WTC11 (cell line): ENCODE measurements around the gene FAM124A. TPM values are rescaled to one million over a fixed set of nuclear protein-coding genes. Genes with fewer than 3 reads are reported as not detected.

Experiments
- ATAC-seq: fragments of 200-7000 bp; cut with Tn5 transposase; 2 replicates; pipeline ENCODE4 v1.10.0; 2021; ENCODE audit warnings: mild to moderate bottlenecking, moderate library complexity
- Bru-seq: library from RNA; stranded (reverse); fragments of 400-500 nt; gene quantifications from one replicate; lab custom pipeline; 2021; lab: Mats Ljungman, UMichigan
- CTCF ChIA-PET: fragments of 300-600 bp; sonication (Branson Sonifier 250); formaldehyde crosslinking; loops from one replicate; lab custom pipeline; 2021; ENCODE audit warnings: antibody characterized with exemption; lab: Charles Lee
- POLR2A ChIA-PET: fragments of 350-600 bp; sonication (Branson Sonifier 250); formaldehyde crosslinking; loops from one replicate; lab custom pipeline; 2021; ENCODE audit warnings: antibody characterized with exemption; lab: Charles Lee
- DNase-seq: peaks from one replicate; pipeline ENCODE4 v3.0.0; 2021; ENCODE audit warnings: low spot score
- H3K27ac Mint-ChIP-seq: 2 replicates; pipeline ENCODE4 v1.8.0; 2021; ENCODE audit warnings: mixed read lengths
- H3K27me3 Mint-ChIP-seq: 2 replicates; pipeline ENCODE4 v1.8.0; 2021; ENCODE audit warnings: low read depth, mild to moderate bottlenecking, moderate library complexity, mixed read lengths
- H3K36me3 Mint-ChIP-seq: 2 replicates; pipeline ENCODE4 v1.8.0; 2021; ENCODE audit warnings: mixed read lengths
- H3K4me1 Mint-ChIP-seq: 2 replicates; pipeline ENCODE4 v1.8.0; 2022; ENCODE audit warnings: mixed read lengths
- H3K4me3 Mint-ChIP-seq: 2 replicates; pipeline ENCODE4 v1.8.0; 2021; ENCODE audit warnings: mild to moderate bottlenecking, moderate library complexity, mixed read lengths
- H3K9me3 Mint-ChIP-seq: 2 replicates; pipeline ENCODE4 v1.8.0; 2021; ENCODE audit warnings: mixed read lengths
- CBFB ChIP-seq: sonication (generic); formaldehyde crosslinking; IDR thresholded peaks from 2 replicates; pipeline ENCODE4 v1.8.1; 2022; ENCODE audit warnings: mild to moderate bottlenecking, low read depth, missing genetic modification reagents
- CREM ChIP-seq: sonication (generic); formaldehyde crosslinking; IDR thresholded peaks from 2 replicates; pipeline ENCODE4 v1.8.1; 2022; ENCODE audit warnings: mild to moderate bottlenecking, missing genetic modification reagents, moderate library complexity
- E2F4 ChIP-seq: sonication (generic); formaldehyde crosslinking; IDR thresholded peaks from 2 replicates; pipeline ENCODE4 v1.8.1; 2022; ENCODE audit warnings: low read depth, mild to moderate bottlenecking, moderate library complexity, missing genetic modification reagents, borderline replicate concordance
- ETV6 ChIP-seq: sonication (generic); formaldehyde crosslinking; IDR thresholded peaks from 2 replicates; pipeline ENCODE4 v1.8.1; 2022; ENCODE audit warnings: mild to moderate bottlenecking, missing genetic modification reagents
- FOXK1 ChIP-seq: sonication (generic); formaldehyde crosslinking; IDR thresholded peaks from 2 replicates; pipeline ENCODE4 v1.8.0; 2022; ENCODE audit warnings: mild to moderate bottlenecking, moderate library complexity, missing genetic modification reagents
- GABPB1 ChIP-seq: sonication (generic); formaldehyde crosslinking; IDR thresholded peaks from 2 replicates; pipeline ENCODE4 v1.8.1; 2023; ENCODE audit warnings: mild to moderate bottlenecking, missing genetic modification reagents
- NR2C2 ChIP-seq: sonication (generic); formaldehyde crosslinking; IDR thresholded peaks from 2 replicates; pipeline ENCODE4 v1.8.0; 2022; ENCODE audit warnings: mild to moderate bottlenecking, missing genetic modification reagents
- NR3C1 ChIP-seq: sonication (generic); formaldehyde crosslinking; conservative IDR thresholded peaks from 2 replicates; pipeline ENCODE4 v1.8.1; 2023; ENCODE audit warnings: low read depth, mild to moderate bottlenecking, missing genetic modification reagents
- PREB ChIP-seq: sonication (generic); formaldehyde crosslinking; IDR thresholded peaks from 2 replicates; pipeline ENCODE4 v1.8.1; 2022; ENCODE audit warnings: mild to moderate bottlenecking, missing genetic modification reagents, moderate library complexity, borderline replicate concordance
- SOX15 ChIP-seq: fragments of 250-450 bp; sonication (Bioruptor Pico); IDR thresholded peaks from 2 replicates; pipeline ENCODE4 v1.9.0; 2021; ENCODE audit warnings: mild to moderate bottlenecking
- SP1 ChIP-seq: sonication (generic); formaldehyde crosslinking; conservative IDR thresholded peaks from 2 replicates; pipeline ENCODE4 v1.8.1; 2022; ENCODE audit warnings: missing genetic modification reagents
- ZBTB21 ChIP-seq: sonication (generic); formaldehyde crosslinking; IDR thresholded peaks from 2 replicates; pipeline ENCODE4 v1.8.1; 2023; ENCODE audit warnings: mild to moderate bottlenecking, missing genetic modification reagents, borderline replicate concordance
- ZBTB43 ChIP-seq: sonication (generic); formaldehyde crosslinking; IDR thresholded peaks from 2 replicates; pipeline ENCODE4 v1.8.1; 2023; ENCODE audit warnings: mild to moderate bottlenecking, missing genetic modification reagents
- ZNF219 ChIP-seq: sonication (generic); formaldehyde crosslinking; IDR thresholded peaks from 2 replicates; pipeline ENCODE4 v1.8.0; 2023; ENCODE audit warnings: missing genetic modification reagents, mild to moderate bottlenecking, borderline replicate concordance
- ZNF396 ChIP-seq: fragments of 250-450 bp; sonication (Bioruptor Pico); IDR thresholded peaks from 2 replicates; pipeline ENCODE4 v1.8.0; 2021; ENCODE audit warnings: mild to moderate bottlenecking, moderate library complexity, borderline replicate concordance
- ZNF423 ChIP-seq: fragments of 250-450 bp; sonication (Bioruptor Pico); IDR thresholded peaks from 2 replicates; pipeline ENCODE4 v2.1.2; 2022; ENCODE audit warnings: mild to moderate bottlenecking, moderate library complexity
- long read RNA-seq, 3 experiments: library from RNA in 1 of 3; library from capped mRNA in 1 of 3; library from polyadenylated mRNA in 1 of 3; unstranded in 2 of 3; stranded (forward) in 1 of 3; transcript quantifications; one replicate each; pipeline ENCODE4 v2.0.0, GENCODE V29; 2021
- total RNA-seq: library from RNA; stranded (reverse); gene quantifications from 3 replicates; pipeline ENCODE4 v1.2.3, GENCODE V29; 2021
- TF ChIP-seq, protein P1 (sequence below): sonication (generic); formaldehyde crosslinking; IDR thresholded peaks from 2 replicates; pipeline ENCODE4 v1.8.0; 2022; ENCODE audit warnings: mild to moderate bottlenecking, missing genetic modification reagents
- TF ChIP-seq, protein P2 (sequence below): sonication (generic); formaldehyde crosslinking; IDR thresholded peaks from 2 replicates; pipeline ENCODE4 v1.8.1; 2023; ENCODE audit warnings: mild to moderate bottlenecking, missing genetic modification reagents, moderate library complexity
- TF ChIP-seq, protein P3 (sequence below): fragments of 250-450 bp; sonication (Bioruptor Pico); conservative IDR thresholded peaks from 2 replicates; pipeline ENCODE4 v1.9.0; 2021; ENCODE audit warnings: mild to moderate bottlenecking
- TF ChIP-seq, protein P4 (sequence below): sonication (generic); formaldehyde crosslinking; IDR thresholded peaks from 2 replicates; pipeline ENCODE4 v1.8.0; 2022; ENCODE audit warnings: mild to moderate bottlenecking, missing genetic modification reagents
- TF ChIP-seq, protein P5 (sequence below): sonication (generic); formaldehyde crosslinking; IDR thresholded peaks from 2 replicates; pipeline ENCODE4 v1.8.1; 2022; ENCODE audit warnings: missing genetic modification reagents, borderline replicate concordance
- TF ChIP-seq, protein P6 (sequence below): sonication (generic); formaldehyde crosslinking; IDR thresholded peaks from 2 replicates; pipeline ENCODE4 v1.8.1; 2023; ENCODE audit warnings: mild to moderate bottlenecking, missing genetic modification reagents, moderate library complexity

FAM124A gene, protein sequence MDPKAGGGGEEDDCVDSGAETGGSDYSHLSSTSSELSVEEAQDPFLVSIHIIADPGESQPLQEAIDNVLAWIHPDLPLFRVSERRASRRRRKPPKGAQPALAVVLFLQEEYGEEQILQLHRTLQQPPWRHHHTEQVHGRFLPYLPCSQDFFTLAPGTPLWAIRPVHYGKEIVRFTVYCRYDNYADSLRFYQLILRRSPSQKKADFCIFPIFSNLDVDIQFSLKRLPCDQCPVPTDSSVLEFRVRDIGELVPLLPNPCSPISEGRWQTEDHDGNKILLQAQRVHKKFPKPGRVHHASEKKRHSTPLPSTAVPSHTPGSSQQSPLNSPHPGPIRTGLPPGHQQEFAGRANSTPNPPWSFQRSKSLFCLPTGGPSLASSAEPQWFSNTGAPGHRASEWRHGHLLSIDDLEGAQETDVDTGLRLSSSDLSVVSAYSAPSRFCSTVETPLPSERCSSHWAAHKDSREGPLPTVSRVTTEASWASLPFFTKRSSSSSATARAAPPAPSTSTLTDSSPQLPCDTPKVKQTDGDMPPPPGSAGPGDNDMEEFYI
- total RNA-seq: 41.2 to 45.8 TPM (median 41.6 TPM) in 3 replicates
- percentile 96 among the genes with signal in this experiment for Bru-seq, nascent RNA
- long read RNA-seq, experiment 1, full-length matches to known transcripts: 155 of 233 reads
- long read RNA-seq, experiment 1, partial matches to known transcripts: 12 of 233 reads
- long read RNA-seq, experiment 1, other reads (novel, unspliced or antisense): 66 of 233 reads
- long read RNA-seq, experiment 2, full-length matches to known transcripts: 16 of 60 reads
- long read RNA-seq, experiment 2, partial matches to known transcripts: 8 of 60 reads
- long read RNA-seq, experiment 2, other reads (novel, unspliced or antisense): 36 of 60 reads
- long read RNA-seq, experiment 3, partial matches to known transcripts: 1 of 1 reads
- long read RNA-seq, experiment 3, other reads (novel, unspliced or antisense): 0 of 1 reads

DNA sequence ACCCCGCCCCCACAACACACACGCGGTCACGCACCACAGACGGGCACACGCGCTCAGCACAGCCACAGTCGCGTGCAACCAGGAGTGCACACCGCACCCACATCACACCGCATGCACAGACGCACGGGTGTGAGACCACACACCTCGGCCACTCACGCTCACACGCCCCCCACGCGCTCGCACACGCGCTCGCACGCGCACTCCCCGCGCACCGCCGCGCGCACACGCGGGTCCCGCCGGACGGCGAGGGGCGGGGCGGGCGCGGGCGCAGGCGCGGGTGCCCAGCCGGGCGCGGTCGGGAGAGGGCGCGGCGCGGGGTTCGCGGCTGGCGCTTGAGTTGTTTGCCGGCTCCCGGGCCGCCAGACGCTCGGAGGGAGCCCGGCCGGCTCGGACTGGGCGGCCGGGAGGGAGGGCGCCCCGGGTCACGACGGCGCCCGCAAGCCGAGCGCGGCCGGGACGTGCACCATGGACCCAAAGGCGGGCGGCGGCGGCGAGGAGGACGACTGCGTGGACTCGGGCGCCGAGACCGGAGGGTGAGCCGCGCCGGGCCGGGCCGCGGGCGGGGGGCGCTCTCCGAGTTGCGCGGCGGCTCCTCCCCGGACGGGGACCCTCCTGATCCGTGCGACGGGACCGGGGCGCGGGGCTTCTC lies at the start of gene FAM124A:
Gene FAM124A, plus strand, starts transcription at position 362 of the 649 bp plus-strand sequence. Its CDS starts 104 bp downstream, at position 466.
- Mint-ChIP-seq H3K27ac (peak within 1 kb of the TSS; percentile 68), H3K36me3 (peaks cover 18% of the 10 kb centered on the region), H3K27me3 (peaks cover 15% of the 10 kb centered on the region), H3K4me1 (peaks cover 57% of the 10 kb centered on the region), H3K9me3 (peaks cover 3% of the 10 kb centered on the region), H3K4me3 (peak within 1 kb of the TSS; percentile 92)
- ChIA-PET POLR2A (interaction anchor here (1.5 kb wide), 1 partner anchor 22 kb away, joined by 3 read pairs; no protein-coding TSS in a partner anchor), CTCF (interaction anchor here (0.7 to 3.8 kb wide), 11 partner anchors 14 to 103 kb away, joined by 3 to 59 read pairs (median 6); no protein-coding TSS in a partner anchor)
- ATAC-seq (peak; percentile 69), DNase-seq (peak; percentile 61)
- TF ChIP-seq, protein P1, sequence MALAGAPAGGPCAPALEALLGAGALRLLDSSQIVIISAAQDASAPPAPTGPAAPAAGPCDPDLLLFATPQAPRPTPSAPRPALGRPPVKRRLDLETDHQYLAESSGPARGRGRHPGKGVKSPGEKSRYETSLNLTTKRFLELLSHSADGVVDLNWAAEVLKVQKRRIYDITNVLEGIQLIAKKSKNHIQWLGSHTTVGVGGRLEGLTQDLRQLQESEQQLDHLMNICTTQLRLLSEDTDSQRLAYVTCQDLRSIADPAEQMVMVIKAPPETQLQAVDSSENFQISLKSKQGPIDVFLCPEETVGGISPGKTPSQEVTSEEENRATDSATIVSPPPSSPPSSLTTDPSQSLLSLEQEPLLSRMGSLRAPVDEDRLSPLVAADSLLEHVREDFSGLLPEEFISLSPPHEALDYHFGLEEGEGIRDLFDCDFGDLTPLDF (CRISPR knock-in tag): no peak
- no peak for TF ChIP-seq E2F4 (CRISPR knock-in tag)
- TF ChIP-seq GABPB1 (CRISPR knock-in tag): no peak
- TF ChIP-seq ZNF219 (CRISPR knock-in tag): peak; percentile 83; the same call in 1 of the 2 replicates
- TF ChIP-seq PREB: no peak
- TF ChIP-seq ZBTB43 (CRISPR knock-in tag): peak; percentile 96
- no peak for TF ChIP-seq ETV6
- peak; percentile 68; the same call in 1 of the 2 replicates for TF ChIP-seq FOXK1 (CRISPR knock-in tag)
- TF ChIP-seq, protein P2, sequence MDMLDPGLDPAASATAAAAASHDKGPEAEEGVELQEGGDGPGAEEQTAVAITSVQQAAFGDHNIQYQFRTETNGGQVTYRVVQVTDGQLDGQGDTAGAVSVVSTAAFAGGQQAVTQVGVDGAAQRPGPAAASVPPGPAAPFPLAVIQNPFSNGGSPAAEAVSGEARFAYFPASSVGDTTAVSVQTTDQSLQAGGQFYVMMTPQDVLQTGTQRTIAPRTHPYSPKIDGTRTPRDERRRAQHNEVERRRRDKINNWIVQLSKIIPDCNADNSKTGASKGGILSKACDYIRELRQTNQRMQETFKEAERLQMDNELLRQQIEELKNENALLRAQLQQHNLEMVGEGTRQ (CRISPR knock-in tag): no peak
- peak; percentile 34; the same call in 1 of the 2 replicates for TF ChIP-seq SP1
- no peak for TF ChIP-seq ZNF396 (CRISPR knock-in tag)
- TF ChIP-seq, protein P3, sequence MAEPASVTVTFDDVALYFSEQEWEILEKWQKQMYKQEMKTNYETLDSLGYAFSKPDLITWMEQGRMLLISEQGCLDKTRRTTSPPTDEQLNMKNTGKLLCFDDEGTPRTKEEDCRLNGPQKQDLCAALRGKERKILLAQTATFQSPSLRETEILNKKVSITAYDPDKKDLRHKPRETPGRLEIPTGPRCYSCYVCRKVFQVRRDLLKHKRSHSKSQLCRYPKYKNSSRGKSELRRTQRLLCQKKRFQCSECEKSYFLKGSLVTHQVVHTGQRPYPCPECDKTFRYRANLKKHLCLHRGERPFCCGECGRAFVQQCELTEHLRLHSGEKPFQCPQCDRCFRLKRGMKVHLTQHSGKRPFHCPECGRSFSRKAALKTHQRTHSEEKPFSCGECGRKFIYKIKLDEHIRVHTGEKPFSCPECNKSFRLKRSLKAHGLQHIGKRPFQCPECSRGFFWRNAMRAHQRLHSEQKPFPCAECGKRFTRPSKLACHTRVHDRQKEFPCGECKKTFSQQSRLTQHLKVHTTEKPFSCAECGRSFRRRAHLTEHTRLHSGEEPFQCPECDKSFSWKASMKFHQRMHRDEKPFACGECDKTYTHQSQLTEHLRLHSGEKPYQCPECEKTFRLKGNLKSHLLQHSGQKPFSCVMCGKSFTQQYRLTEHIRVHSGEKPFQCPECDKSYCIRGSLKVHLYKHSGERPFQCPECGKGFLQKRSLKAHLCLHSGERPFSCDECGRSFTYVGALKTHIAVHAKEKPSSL (CRISPR knock-in tag): no peak
- TF ChIP-seq, protein P4, sequence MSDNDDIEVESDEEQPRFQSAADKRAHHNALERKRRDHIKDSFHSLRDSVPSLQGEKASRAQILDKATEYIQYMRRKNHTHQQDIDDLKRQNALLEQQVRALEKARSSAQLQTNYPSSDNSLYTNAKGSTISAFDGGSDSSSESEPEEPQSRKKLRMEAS (CRISPR knock-in tag): peak; percentile 84; the same call in 1 of the 2 replicates
- no peak for TF ChIP-seq CREM (CRISPR knock-in tag)
- no peak for TF ChIP-seq SOX15
- TF ChIP-seq ZNF423: no peak
- TF ChIP-seq, protein P5, sequence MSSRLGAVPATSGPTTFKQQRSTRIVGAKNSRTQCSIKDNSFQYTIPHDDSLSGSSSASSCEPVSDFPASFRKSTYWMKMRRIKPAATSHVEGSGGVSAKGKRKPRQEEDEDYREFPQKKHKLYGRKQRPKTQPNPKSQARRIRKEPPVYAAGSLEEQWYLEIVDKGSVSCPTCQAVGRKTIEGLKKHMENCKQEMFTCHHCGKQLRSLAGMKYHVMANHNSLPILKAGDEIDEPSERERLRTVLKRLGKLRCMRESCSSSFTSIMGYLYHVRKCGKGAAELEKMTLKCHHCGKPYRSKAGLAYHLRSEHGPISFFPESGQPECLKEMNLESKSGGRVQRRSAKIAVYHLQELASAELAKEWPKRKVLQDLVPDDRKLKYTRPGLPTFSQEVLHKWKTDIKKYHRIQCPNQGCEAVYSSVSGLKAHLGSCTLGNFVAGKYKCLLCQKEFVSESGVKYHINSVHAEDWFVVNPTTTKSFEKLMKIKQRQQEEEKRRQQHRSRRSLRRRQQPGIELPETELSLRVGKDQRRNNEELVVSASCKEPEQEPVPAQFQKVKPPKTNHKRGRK (CRISPR knock-in tag): no peak
- no peak for TF ChIP-seq NR2C2
- TF ChIP-seq, protein P6, sequence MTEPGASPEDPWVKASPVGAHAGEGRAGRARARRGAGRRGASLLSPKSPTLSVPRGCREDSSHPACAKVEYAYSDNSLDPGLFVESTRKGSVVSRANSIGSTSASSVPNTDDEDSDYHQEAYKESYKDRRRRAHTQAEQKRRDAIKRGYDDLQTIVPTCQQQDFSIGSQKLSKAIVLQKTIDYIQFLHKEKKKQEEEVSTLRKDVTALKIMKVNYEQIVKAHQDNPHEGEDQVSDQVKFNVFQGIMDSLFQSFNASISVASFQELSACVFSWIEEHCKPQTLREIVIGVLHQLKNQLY (CRISPR knock-in tag): peak; percentile 8; the same call in 1 of the 2 replicates
- peak; percentile 76 for TF ChIP-seq ZBTB21
- TF ChIP-seq NR3C1 (CRISPR knock-in tag): no peak
- TF ChIP-seq CBFB (CRISPR knock-in tag): peak; percentile 59; the same call in 1 of the 2 replicates
